ENCODE data around the gene PRKG1.

The PRKG1 gene

DNA sequence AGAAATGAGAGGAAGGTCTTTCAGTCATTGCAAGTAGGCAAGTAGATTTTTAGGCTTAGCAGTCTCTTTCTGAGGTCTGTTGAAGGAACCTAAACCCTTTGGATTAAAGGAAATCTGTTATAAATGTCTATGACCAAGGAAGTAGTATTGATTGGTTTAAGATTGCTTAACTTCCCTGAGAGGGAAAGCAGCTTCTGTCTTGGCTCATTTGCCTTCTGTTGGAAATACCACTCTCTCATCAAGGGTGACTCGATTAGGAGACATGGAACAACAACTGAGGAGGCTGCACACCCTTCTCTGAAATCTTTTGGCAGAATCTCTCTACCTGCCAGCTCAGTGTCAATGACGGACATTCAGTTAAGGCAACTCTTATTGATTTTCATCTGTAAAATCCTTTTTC, 282.9 kb downstream of the PRKG1 start:
- no peak for ATAC-seq (replicated peaks; ENCODE audit: extremely low read depth, poor library complexity, severe bottlenecking)
- no peak for DNase-seq (ENCODE audit: low spot score in 2 of 2)
- Mint-ChIP-seq H3K9me3 (peaks cover 6% of the 10 kb centered on the region), H3K27me3 (peaks cover 12% of the 10 kb centered on the region), H3K27ac (ENCODE audit: low read depth) (no peak overlapping the region), H3K36me3 (ENCODE audit: insufficient read depth) (no peaks in the 10 kb centered on the region), H3K4me1 (no peaks in the 10 kb centered on the region), H3K4me3 (no peak overlapping the region)

DNA sequence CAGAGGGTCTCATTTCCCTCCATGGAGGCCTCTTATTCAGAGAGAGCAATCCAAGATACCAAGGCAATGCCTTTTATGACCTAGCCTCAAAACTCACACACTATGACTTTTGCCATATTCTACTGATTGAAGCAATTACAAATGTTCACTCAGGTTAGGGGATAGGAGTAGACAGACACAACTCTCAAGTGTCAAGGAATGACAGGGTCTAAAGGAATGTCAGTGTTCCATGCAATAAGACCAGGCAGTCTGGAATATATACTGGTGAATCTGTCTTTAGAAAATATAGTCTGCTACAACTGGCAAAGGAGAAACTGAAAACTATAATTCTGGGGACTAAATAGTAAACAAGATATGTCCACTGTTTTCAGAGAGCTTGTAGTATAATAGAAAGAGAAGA, 283.9 kb downstream of the PRKG1 start:
- H3K4me1 Mint-ChIP-seq, result no peaks in the 10 kb centered on the region
- ATAC-seq (replicated peaks; ENCODE audit: extremely low read depth, poor library complexity, severe bottlenecking) (no peak), DNase-seq (ENCODE audit: low spot score in 2 of 2) (no peak)
- H3K4me3 Mint-ChIP-seq, result no peak overlapping the region
- H3K9me3 Mint-ChIP-seq, result no peaks in the 10 kb centered on the region
- no peaks in the 10 kb centered on the region for H3K36me3 Mint-ChIP-seq (ENCODE audit: insufficient read depth)
- peaks cover 2% of the 10 kb centered on the region for H3K27me3 Mint-ChIP-seq
- H3K27ac Mint-ChIP-seq (ENCODE audit: low read depth), result no peak overlapping the region

DNA sequence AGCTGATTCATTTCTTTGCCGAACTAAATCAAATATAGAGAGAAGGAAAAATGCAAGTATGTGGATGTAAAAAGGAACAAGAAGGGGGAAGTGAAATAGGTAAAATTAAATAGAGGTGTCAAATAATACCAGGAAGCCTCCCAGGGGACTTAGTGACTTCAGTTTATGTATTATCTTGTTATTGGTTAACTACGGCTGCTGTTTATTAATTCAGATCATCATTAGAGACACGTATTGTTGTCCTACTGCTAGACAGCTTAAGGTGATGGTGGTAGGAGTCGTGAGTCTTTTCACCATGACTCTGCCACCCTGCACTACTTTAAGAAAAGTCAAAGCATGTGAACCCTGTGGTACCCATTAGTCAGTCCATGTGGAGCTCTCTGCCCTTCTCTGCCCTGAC, 289.1 kb downstream of the PRKG1 start:
- H3K27ac Mint-ChIP-seq (ENCODE audit: low read depth), result no peak overlapping the region
- DNase-seq (ENCODE audit: low spot score in 2 of 2) (no peak), ATAC-seq (replicated peaks; ENCODE audit: extremely low read depth, poor library complexity, severe bottlenecking) (no peak)
- H3K27me3 Mint-ChIP-seq, result peaks cover 14% of the 10 kb centered on the region
- H3K36me3 Mint-ChIP-seq (ENCODE audit: insufficient read depth), result no peaks in the 10 kb centered on the region
- H3K4me1 Mint-ChIP-seq, result no peaks in the 10 kb centered on the region
- no peak overlapping the region for H3K4me3 Mint-ChIP-seq
- H3K9me3 Mint-ChIP-seq, result no peaks in the 10 kb centered on the region

DNA sequence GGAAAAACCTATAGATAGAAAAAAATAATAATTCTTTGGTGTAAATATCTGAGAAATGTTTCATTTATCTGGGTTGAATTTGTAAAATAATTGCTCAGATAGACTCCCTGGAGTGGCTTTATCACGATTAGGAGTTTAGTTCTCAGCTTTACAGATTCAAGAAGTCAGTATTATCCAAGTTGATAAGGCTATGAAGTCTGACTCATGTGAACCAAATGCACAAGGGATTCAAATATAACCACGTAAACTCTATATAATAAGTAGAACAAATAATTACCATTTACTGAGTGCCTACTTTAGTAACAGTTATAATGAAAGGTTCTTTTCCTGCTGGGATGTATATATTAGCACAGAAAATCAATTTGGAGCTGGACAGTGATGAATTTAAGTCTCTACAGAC, 290.4 kb downstream of the PRKG1 start:
- H3K4me1 Mint-ChIP-seq, result no peaks in the 10 kb centered on the region
- no peak overlapping the region for H3K4me3 Mint-ChIP-seq
- no peak overlapping the region for H3K27ac Mint-ChIP-seq (ENCODE audit: low read depth)
- no peak for ATAC-seq (replicated peaks; ENCODE audit: extremely low read depth, poor library complexity, severe bottlenecking)
- peaks cover 19% of the 10 kb centered on the region for H3K27me3 Mint-ChIP-seq
- no peaks in the 10 kb centered on the region for H3K9me3 Mint-ChIP-seq
- no peaks in the 10 kb centered on the region for H3K36me3 Mint-ChIP-seq (ENCODE audit: insufficient read depth)
- no peak for DNase-seq (ENCODE audit: low spot score in 2 of 2)

DNA sequence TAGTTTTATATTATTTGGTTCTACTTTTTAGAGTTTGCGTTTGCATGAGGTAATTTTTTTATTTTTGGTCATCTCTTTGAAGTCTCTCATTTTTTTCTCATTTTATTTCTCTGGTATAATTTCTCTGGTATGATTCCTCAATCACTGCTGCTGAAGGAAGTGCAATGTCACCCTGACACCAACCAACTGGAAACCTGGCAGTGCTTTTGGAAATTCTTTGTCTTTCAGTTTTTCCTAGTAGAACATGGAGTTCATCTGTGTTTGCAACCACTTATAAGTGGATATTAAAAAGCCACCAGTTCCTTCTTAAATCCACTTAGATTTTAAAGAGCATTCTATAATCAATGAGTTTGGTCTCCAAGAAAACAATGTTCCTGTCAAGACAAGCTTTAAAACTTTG, 291.8 kb downstream of the PRKG1 start:
- no peak overlapping the region for H3K27ac Mint-ChIP-seq (ENCODE audit: low read depth)
- peaks cover 19% of the 10 kb centered on the region for H3K27me3 Mint-ChIP-seq
- H3K4me1 Mint-ChIP-seq, result no peaks in the 10 kb centered on the region
- DNase-seq (ENCODE audit: low spot score in 2 of 2) (no peak), ATAC-seq (replicated peaks; ENCODE audit: extremely low read depth, poor library complexity, severe bottlenecking) (no peak)
- H3K4me3 Mint-ChIP-seq, result no peak overlapping the region
- no peaks in the 10 kb centered on the region for H3K36me3 Mint-ChIP-seq (ENCODE audit: insufficient read depth)
- H3K9me3 Mint-ChIP-seq, result no peaks in the 10 kb centered on the region

DNA sequence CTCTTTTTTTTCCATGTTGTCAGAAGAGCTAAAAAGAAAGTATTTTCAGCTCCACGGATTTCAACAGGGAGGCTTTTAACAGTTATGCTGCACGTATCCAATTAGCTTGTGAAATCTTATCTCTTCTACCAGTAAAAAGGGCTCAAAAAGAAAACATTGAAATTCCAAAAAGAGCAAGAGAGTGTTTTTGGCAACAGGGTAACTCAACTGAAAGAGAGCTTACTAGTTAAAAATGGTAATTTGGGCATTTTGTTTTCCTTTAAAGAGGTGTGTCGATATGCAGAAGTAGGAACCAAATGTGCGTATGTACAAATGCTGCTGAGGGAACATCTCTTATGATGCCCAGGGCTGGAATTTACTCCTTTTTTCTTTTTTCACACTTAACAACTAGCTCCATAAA, 292.8 kb downstream of the PRKG1 start:
- no peak for DNase-seq (ENCODE audit: low spot score in 2 of 2)
- H3K4me3 Mint-ChIP-seq, result no peak overlapping the region
- no peaks in the 10 kb centered on the region for H3K36me3 Mint-ChIP-seq (ENCODE audit: insufficient read depth)
- no peaks in the 10 kb centered on the region for H3K9me3 Mint-ChIP-seq
- no peak for ATAC-seq (replicated peaks; ENCODE audit: extremely low read depth, poor library complexity, severe bottlenecking)
- H3K4me1 Mint-ChIP-seq, result no peaks in the 10 kb centered on the region
- peaks cover 19% of the 10 kb centered on the region for H3K27me3 Mint-ChIP-seq
- no peak overlapping the region for H3K27ac Mint-ChIP-seq (ENCODE audit: low read depth)

DNA sequence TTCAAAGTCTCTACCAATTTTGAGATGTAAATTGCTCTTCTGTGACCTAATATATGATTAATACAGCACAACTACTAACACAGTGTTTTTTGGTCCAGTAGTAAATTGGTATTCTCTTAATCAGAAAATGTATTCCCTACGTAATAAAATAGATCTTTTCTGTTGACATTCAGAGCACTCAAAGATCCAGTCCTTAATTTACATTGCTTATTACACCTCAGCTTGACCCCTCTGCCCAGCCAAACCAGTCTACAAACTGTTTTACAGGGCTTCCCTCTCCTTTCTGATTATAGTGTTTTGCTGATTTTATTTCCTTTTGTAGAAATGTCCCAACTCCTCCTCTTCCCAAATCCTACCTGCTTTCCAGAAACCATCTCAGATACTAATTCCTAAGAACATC, 293.4 kb downstream of the PRKG1 start:
- Mint-ChIP-seq H3K9me3 (no peaks in the 10 kb centered on the region), H3K36me3 (ENCODE audit: insufficient read depth) (no peaks in the 10 kb centered on the region), H3K4me3 (no peak overlapping the region), H3K4me1 (no peaks in the 10 kb centered on the region), H3K27ac (ENCODE audit: low read depth) (no peak overlapping the region), H3K27me3 (peaks cover 19% of the 10 kb centered on the region)
- no peak for ATAC-seq (replicated peaks; ENCODE audit: extremely low read depth, poor library complexity, severe bottlenecking)
- DNase-seq (ENCODE audit: low spot score in 2 of 2), result no peak

DNA sequence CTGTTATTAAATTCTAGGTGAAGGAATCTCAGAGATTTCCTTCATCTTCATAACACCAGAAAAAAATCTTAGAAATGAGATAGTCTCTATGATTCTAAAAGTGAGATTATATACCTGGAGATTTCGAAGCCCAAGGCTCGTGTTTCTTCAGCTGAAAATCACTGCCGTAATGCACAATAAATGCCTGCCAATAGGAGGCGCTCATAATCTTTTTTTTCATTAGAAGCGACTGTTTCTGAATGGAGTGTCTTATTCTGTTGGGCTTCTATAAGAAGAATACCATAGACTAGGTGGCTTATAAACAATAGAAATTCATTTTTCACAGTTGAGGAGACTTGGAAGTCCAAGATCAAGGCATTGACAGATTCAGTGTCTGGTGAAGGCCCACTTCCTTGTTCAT, 294.7 kb downstream of the PRKG1 start:
- no peak for ATAC-seq (replicated peaks; ENCODE audit: extremely low read depth, poor library complexity, severe bottlenecking)
- Mint-ChIP-seq H3K36me3 (ENCODE audit: insufficient read depth) (no peaks in the 10 kb centered on the region), H3K27ac (ENCODE audit: low read depth) (no peak overlapping the region), H3K9me3 (no peaks in the 10 kb centered on the region), H3K27me3 (peaks cover 19% of the 10 kb centered on the region), H3K4me3 (no peak overlapping the region), H3K4me1 (no peaks in the 10 kb centered on the region)
- no peak for DNase-seq (ENCODE audit: low spot score in 2 of 2)

DNA sequence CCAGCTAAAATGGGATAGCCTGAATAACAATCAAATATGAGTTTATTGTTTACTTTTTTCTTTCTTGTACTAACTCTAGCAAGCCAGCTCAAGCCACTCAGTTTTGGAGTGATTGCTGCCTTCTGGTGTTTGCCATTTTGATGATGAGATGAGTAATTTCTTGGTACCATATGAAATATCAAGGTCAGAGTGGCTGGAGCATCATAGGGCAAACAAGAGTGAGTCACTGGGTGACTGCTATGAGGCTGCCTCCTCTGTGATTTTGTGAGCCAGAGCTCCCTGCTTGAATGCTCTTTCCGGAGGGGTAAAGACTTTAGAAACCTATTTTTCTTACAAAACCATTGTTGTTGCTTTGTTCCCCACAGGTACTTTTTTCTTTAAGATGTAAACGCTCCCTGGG, 295.6 kb downstream of the PRKG1 start:
- H3K27me3 Mint-ChIP-seq, result peaks cover 19% of the 10 kb centered on the region
- ATAC-seq (replicated peaks; ENCODE audit: extremely low read depth, poor library complexity, severe bottlenecking) (no peak), DNase-seq (ENCODE audit: low spot score in 2 of 2) (no peak)
- no peaks in the 10 kb centered on the region for H3K9me3 Mint-ChIP-seq
- no peak overlapping the region for H3K27ac Mint-ChIP-seq (ENCODE audit: low read depth)
- H3K4me3 Mint-ChIP-seq, result no peak overlapping the region
- H3K4me1 Mint-ChIP-seq, result no peaks in the 10 kb centered on the region
- no peaks in the 10 kb centered on the region for H3K36me3 Mint-ChIP-seq (ENCODE audit: insufficient read depth)

DNA sequence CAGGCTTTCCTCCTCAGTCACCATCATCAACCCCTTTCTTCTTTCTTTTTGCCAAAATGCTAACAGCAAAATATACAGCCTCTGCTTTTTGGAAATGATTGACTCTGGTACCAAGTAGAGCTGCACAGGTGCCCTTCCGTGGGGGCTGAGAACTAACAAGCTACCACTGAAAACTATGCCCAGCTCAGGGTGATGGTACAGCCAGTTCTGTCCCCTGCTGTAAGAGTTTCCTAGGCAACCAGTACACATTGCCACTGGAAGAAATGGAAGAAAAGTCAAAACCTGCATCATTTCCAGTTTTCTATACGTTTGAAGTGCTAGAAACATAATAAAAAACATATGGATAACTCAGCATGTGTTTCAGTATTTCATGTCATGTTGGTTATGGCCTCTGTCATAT, 297.5 kb downstream of the PRKG1 start:
- Mint-ChIP-seq H3K36me3 (ENCODE audit: insufficient read depth) (no peaks in the 10 kb centered on the region), H3K9me3 (no peaks in the 10 kb centered on the region), H3K4me3 (no peak overlapping the region), H3K27me3 (peaks cover 19% of the 10 kb centered on the region), H3K27ac (ENCODE audit: low read depth) (no peak overlapping the region), H3K4me1 (no peaks in the 10 kb centered on the region)
- no peak for DNase-seq (ENCODE audit: low spot score in 2 of 2)
- ATAC-seq (replicated peaks; ENCODE audit: extremely low read depth, poor library complexity, severe bottlenecking), result no peak

DNA sequence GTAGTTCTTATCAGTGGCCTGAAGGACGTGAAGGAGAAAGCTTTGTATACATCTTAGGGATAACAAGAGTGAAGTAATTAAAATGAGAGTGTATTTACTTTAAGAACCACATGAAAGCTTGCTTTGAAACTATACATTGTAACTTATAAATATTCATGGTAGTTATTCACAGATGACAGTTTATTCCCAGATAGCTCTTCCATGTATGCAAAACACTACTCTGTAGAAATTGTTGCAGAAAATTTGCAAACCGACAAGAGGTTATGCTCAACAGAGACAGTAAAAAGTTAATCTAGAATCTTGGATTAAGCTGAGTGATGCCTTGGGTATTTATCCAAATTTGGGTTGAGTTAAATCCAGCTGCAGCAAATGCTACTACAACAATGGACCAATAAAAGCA, 301.5 kb downstream of the PRKG1 start:
- H3K4me3 Mint-ChIP-seq, result no peak overlapping the region
- no peaks in the 10 kb centered on the region for H3K36me3 Mint-ChIP-seq (ENCODE audit: insufficient read depth)
- H3K4me1 Mint-ChIP-seq, result no peaks in the 10 kb centered on the region
- H3K27me3 Mint-ChIP-seq, result no peaks in the 10 kb centered on the region
- no peaks in the 10 kb centered on the region for H3K9me3 Mint-ChIP-seq
- DNase-seq (ENCODE audit: low spot score in 2 of 2) (no peak), ATAC-seq (replicated peaks; ENCODE audit: extremely low read depth, poor library complexity, severe bottlenecking) (no peak)
- H3K27ac Mint-ChIP-seq (ENCODE audit: low read depth), result no peak overlapping the region

DNA sequence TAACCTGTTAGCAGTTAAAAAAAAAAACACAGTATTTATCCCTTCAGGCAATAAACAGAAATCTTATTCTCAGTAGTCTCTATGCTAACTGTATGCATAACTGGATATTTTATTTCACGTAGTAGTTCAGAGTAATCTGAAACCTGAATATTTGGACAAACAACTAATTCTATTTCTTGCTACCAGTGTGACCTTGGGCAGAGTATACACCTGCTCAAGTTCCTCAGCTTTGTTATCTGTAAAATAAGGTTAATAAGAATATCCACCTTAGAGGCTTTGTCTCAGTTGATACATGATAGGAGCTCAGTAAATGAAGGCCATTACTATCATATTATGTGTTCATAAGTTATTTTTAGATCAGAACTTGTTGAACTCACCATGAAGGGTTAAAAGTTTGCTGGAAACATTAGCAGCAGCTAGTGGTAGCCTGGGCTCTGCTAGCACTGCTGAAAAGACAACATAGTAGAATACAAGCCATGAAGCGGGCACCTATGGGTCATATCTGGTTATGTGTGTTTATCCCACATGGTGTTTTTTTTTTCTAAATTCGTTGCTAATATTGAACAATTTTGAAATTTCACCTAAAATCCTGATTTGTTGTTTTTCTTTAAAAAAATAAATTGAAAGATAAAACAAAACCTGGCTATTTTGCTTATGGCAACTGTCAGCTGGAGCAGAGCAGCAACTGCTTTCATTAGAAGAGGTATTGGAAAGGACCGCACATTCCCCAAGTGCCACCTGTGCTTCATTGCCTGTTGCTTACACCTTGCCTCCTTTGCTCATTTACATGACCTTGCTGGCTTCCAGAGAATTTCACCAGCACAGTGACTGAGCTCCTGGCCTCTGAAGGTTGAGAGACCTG, 303.0 kb downstream of the PRKG1 start:
- Mint-ChIP-seq H3K4me1 (no peaks in the 10 kb centered on the region), H3K27me3 (no peaks in the 10 kb centered on the region), H3K4me3 (no peak overlapping the region), H3K9me3 (no peaks in the 10 kb centered on the region), H3K36me3 (ENCODE audit: insufficient read depth) (no peaks in the 10 kb centered on the region), H3K27ac (ENCODE audit: low read depth) (no peak overlapping the region)
- no peak for ATAC-seq (replicated peaks; ENCODE audit: extremely low read depth, poor library complexity, severe bottlenecking)
- no peak for DNase-seq (ENCODE audit: low spot score in 2 of 2)

DNA sequence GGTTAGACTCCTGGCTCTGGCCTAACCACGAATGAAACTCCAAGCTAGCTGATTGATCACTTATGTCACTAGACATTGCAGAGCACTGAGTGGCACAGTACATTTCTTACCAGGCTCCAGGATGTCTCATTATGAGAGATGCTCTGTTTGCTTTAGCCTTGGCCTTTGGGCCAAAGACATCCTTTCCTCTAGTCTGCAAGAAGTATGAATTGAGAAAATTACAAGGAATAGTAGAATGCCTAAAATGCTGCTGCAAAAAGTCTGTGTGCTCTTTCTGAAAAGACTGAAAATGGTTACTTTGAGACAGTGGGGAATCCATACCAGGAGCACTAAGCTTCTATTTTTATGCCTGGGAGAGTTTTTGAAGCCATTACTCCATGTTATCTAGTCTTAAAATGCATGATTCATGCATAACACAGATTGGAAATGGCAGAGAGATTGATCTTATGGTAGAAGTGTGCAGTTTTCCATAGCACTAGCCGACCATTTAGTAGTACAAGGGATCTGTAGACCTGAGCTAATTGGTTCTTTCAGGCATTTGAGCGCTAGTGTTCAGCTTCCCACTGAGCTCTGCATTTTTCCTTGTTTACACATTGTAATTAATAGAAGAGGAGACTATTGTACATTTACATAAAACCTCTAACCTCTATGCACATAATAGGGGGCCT, 303.8 kb downstream of the PRKG1 start:
- H3K9me3 Mint-ChIP-seq, result no peaks in the 10 kb centered on the region
- no peak overlapping the region for H3K27ac Mint-ChIP-seq (ENCODE audit: low read depth)
- H3K36me3 Mint-ChIP-seq (ENCODE audit: insufficient read depth), result no peaks in the 10 kb centered on the region
- DNase-seq (ENCODE audit: low spot score in 2 of 2) (no peak), ATAC-seq (replicated peaks; ENCODE audit: extremely low read depth, poor library complexity, severe bottlenecking) (no peak)
- no peaks in the 10 kb centered on the region for H3K4me1 Mint-ChIP-seq
- no peak overlapping the region for H3K4me3 Mint-ChIP-seq
- no peaks in the 10 kb centered on the region for H3K27me3 Mint-ChIP-seq
